HepG2 (cell line): Measurements from ENCODE around the gene RCC1. TPM values are rescaled to one million over a fixed set of nuclear protein-coding genes. Genes with fewer than 3 reads are reported as not detected.

Experiments used
- CREB1 ChIP-seq, 2 experiments: fragments of 450-650 bp in 1 of 2; IDR thresholded peaks; 2 replicates each; pipeline ENCODE4 v1.6.1; 2016 to 2017; ENCODE audit warnings: control low read depth in 1 of 2, mild to moderate bottlenecking in 1 of 2, missing compliant biosample characterization in 1 of 2, missing genetic modification characterization in 1 of 2
- EHMT2 ChIP-seq: fragments of 200-600 bp; sonication (generic); IDR thresholded peaks from 2 replicates; pipeline ENCODE4 v1.7.0; 2017; ENCODE audit warnings: antibody characterized with exemption, low read depth, low read length, borderline replicate concordance
- ERF ChIP-seq: IDR thresholded peaks from 2 replicates; pipeline ENCODE4 v1.6.1; 2018; ENCODE audit warnings: missing biosample characterization, missing genetic modification reagents
- FOXA1 ChIP-seq, 2 experiments: fragments of 450-650 bp in 1 of 2; sonication (generic) in 1 of 2; formaldehyde crosslinking in 1 of 2; IDR thresholded peaks; 2 replicates each; pipeline versions ENCODE4 v1.4.0 to v1.6.1; 2016 to 2020; ENCODE audit warnings: missing genetic modification reagents in 1 of 2
- GABPB1 ChIP-seq: IDR thresholded peaks from 2 replicates; pipeline ENCODE4 v1.6.1; 2016; ENCODE audit warnings: mild to moderate bottlenecking, missing genetic modification reagents, moderate library complexity, missing compliant biosample characterization
- REL ChIP-seq: sonication (generic); formaldehyde crosslinking; conservative IDR thresholded peaks from 2 replicates; pipeline ENCODE4 v1.8.0; 2022; ENCODE audit warnings: mild to moderate bottlenecking, missing genetic modification reagents, moderate library complexity
- RELA ChIP-seq: sonication (generic); formaldehyde crosslinking; IDR thresholded peaks from 2 replicates; pipeline ENCODE4 v1.4.0; 2020; ENCODE audit warnings: missing genetic modification reagents
- SYNCRIP ChIP-seq: fragments of 200-400 bp; formaldehyde crosslinking; IDR thresholded peaks from 2 replicates; pipeline ENCODE4 v1.6.1; 2018; ENCODE audit warnings: mild to moderate bottlenecking, low read depth, low read length; ENCODE audit not compliant: insufficient read depth
- YEATS4 ChIP-seq: sonication (generic); formaldehyde crosslinking; IDR thresholded peaks from 2 replicates; pipeline ENCODE4 v1.4.0; 2020; ENCODE audit warnings: missing genetic modification reagents, borderline replicate concordance
- ZBTB42 ChIP-seq: sonication (generic); formaldehyde crosslinking; IDR thresholded peaks from 2 replicates; pipeline ENCODE4 v1.5.0; 2020; ENCODE audit warnings: mild to moderate bottlenecking, missing genetic modification reagents
- ZNF781 ChIP-seq: sonication (generic); formaldehyde crosslinking; IDR thresholded peaks from 2 replicates; pipeline ENCODE4 v1.5.1; 2020; ENCODE audit warnings: borderline replicate concordance, mild to moderate bottlenecking, missing genetic modification reagents; ENCODE audit errors: not compliant biosample characterization
- polyA plus RNA-seq, 8 experiments: library from polyadenylated mRNA; depleted of rRNA in 3 of 8; stranded (reverse) in 7 of 8; unstranded in 1 of 8; fragments of >200 nt; fragmentation: Illumina TruSeq in 4 of 8; extraction: Trizol in 4 of 8; gene quantifications; 2 replicates each; pipeline versions ENCODE4 v1.2.1 to v1.2.3, GENCODE V29; 2011 to 2016; ENCODE audit warnings: low read depth in 4 of 8, missing spikeins in 1 of 8, mixed read lengths in 1 of 8; ENCODE audit not compliant: insufficient read depth in 1 of 8
- total RNA-seq, 5 experiments: library from RNA; depleted of rRNA; stranded (reverse); fragments of >200 nt; fragmentation: Illumina TruSeq; extraction: Trizol; gene quantifications; 2 replicates each; pipeline ENCODE4 v1.2.3, GENCODE V29; 2016; ENCODE audit warnings: low read depth in 1 of 5
- TF ChIP-seq, protein P1 (sequence below): sonication (generic); formaldehyde crosslinking; IDR thresholded peaks from 2 replicates; pipeline ENCODE4 v1.4.0; 2020; ENCODE audit warnings: missing genetic modification reagents, borderline replicate concordance
- TF ChIP-seq, protein P2 (sequence below): sonication (generic); formaldehyde crosslinking; IDR thresholded peaks from 2 replicates; pipeline ENCODE4 v1.4.0; 2020; ENCODE audit warnings: missing genetic modification reagents, borderline replicate concordance
- TF ChIP-seq, protein P3 (sequence below): sonication (generic); formaldehyde crosslinking; IDR thresholded peaks from 2 replicates; pipeline ENCODE4 v1.5.0; 2020; ENCODE audit warnings: missing genetic modification reagents, mild to moderate bottlenecking, borderline replicate concordance
- TF ChIP-seq, protein P4 (sequence below): sonication (generic); formaldehyde crosslinking; IDR thresholded peaks from 2 replicates; pipeline ENCODE4 v1.8.0; 2022; ENCODE audit warnings: missing genetic modification reagents, mild to moderate bottlenecking, moderate library complexity, borderline replicate concordance

RCC1 gene
- total and polyA plus RNA-seq, 2 of the 13 experiments (the other 11 are each of a cell fraction or from before 2014, with no cell fraction given): 47.2 to 80.8 TPM

DNA sequence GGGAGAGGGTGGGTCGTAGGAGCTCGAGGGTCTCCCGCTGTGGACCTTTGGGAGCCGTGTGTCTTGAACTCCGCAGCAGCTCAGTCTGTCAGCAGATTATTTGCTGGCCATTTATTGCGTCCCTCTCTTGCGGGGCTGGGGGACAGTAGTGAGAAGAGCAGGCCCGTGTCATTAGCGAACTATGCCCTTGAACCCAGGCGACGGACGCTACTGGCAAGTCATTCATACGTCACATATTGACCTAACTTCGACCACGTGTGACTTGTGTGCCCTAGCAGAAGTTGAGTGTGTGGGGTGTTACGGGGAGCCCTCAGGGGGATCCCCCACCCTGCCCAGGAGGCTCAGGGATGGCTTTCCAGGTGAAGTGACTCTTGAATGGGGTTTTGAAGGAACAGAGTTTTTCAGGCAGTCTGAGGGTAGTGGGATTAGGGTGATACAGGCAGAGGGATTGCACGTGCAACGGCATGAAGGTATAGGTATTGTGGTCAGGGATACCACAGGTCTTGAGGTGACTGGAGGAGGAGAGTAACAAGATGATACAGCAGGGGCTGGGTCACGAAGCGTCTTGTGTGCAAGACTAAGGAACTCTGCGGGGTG lies 13.0 kb downstream of the RCC1 start (continued):
- TF ChIP-seq, protein P1, sequence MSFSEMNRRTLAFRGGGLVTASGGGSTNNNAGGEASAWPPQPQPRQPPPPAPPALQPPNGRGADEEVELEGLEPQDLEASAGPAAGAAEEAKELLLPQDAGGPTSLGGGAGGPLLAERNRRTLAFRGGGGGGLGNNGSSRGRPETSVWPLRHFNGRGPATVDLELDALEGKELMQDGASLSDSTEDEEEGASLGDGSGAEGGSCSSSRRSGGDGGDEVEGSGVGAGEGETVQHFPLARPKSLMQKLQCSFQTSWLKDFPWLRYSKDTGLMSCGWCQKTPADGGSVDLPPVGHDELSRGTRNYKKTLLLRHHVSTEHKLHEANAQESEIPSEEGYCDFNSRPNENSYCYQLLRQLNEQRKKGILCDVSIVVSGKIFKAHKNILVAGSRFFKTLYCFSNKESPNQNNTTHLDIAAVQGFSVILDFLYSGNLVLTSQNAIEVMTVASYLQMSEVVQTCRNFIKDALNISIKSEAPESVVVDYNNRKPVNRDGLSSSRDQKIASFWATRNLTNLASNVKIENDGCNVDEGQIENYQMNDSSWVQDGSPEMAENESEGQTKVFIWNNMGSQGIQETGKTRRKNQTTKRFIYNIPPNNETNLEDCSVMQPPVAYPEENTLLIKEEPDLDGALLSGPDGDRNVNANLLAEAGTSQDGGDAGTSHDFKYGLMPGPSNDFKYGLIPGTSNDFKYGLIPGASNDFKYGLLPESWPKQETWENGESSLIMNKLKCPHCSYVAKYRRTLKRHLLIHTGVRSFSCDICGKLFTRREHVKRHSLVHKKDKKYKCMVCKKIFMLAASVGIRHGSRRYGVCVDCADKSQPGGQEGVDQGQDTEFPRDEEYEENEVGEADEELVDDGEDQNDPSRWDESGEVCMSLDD (CRISPR knock-in tag): peak; percentile 59; the same call in 1 of the 2 replicates
- TF ChIP-seq ERF (CRISPR knock-in tag) (peak; percentile 60), CREB1 (IDR thresholded peaks at IDR 0.05) (peak; percentile 94), CREB1 (CRISPR knock-in tag; IDR thresholded peaks at IDR 0.05) (peak; percentile 92), FOXA1 (IDR thresholded peaks at IDR 0.05) (no peak), FOXA1 (CRISPR knock-in tag; IDR thresholded peaks at IDR 0.05) (peak; percentile 97), RELA (CRISPR knock-in tag) (no peak), EHMT2 (no peak), ZBTB42 (CRISPR knock-in tag) (0 out of 2 replicates have a peak, but pooled peaks have one; percentile 13), YEATS4 (CRISPR knock-in tag) (no peak), ZNF781 (no peak), GABPB1 (CRISPR knock-in tag) (no peak; the same call in 1 of the 2 replicates), SYNCRIP (no peak), REL (peak; percentile 63; the same call in 1 of the 2 replicates)
- TF ChIP-seq, protein P2, sequence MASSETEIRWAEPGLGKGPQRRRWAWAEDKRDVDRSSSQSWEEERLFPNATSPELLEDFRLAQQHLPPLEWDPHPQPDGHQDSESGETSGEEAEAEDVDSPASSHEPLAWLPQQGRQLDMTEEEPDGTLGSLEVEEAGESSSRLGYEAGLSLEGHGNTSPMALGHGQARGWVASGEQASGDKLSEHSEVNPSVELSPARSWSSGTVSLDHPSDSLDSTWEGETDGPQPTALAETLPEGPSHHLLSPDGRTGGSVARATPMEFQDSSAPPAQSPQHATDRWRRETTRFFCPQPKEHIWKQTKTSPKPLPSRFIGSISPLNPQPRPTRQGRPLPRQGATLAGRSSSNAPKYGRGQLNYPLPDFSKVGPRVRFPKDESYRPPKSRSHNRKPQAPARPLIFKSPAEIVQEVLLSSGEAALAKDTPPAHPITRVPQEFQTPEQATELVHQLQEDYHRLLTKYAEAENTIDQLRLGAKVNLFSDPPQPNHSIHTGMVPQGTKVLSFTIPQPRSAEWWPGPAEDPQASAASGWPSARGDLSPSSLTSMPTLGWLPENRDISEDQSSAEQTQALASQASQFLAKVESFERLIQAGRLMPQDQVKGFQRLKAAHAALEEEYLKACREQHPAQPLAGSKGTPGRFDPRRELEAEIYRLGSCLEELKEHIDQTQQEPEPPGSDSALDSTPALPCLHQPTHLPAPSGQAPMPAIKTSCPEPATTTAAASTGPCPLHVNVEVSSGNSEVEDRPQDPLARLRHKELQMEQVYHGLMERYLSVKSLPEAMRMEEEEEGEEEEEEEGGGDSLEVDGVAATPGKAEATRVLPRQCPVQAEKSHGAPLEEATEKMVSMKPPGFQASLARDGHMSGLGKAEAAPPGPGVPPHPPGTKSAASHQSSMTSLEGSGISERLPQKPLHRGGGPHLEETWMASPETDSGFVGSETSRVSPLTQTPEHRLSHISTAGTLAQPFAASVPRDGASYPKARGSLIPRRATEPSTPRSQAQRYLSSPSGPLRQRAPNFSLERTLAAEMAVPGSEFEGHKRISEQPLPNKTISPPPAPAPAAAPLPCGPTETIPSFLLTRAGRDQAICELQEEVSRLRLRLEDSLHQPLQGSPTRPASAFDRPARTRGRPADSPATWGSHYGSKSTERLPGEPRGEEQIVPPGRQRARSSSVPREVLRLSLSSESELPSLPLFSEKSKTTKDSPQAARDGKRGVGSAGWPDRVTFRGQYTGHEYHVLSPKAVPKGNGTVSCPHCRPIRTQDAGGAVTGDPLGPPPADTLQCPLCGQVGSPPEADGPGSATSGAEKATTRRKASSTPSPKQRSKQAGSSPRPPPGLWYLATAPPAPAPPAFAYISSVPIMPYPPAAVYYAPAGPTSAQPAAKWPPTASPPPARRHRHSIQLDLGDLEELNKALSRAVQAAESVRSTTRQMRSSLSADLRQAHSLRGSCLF (CRISPR knock-in tag): no peak
- TF ChIP-seq, protein P3, sequence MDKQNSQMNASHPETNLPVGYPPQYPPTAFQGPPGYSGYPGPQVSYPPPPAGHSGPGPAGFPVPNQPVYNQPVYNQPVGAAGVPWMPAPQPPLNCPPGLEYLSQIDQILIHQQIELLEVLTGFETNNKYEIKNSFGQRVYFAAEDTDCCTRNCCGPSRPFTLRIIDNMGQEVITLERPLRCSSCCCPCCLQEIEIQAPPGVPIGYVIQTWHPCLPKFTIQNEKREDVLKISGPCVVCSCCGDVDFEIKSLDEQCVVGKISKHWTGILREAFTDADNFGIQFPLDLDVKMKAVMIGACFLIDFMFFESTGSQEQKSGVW: no peak
- TF ChIP-seq, protein P4, sequence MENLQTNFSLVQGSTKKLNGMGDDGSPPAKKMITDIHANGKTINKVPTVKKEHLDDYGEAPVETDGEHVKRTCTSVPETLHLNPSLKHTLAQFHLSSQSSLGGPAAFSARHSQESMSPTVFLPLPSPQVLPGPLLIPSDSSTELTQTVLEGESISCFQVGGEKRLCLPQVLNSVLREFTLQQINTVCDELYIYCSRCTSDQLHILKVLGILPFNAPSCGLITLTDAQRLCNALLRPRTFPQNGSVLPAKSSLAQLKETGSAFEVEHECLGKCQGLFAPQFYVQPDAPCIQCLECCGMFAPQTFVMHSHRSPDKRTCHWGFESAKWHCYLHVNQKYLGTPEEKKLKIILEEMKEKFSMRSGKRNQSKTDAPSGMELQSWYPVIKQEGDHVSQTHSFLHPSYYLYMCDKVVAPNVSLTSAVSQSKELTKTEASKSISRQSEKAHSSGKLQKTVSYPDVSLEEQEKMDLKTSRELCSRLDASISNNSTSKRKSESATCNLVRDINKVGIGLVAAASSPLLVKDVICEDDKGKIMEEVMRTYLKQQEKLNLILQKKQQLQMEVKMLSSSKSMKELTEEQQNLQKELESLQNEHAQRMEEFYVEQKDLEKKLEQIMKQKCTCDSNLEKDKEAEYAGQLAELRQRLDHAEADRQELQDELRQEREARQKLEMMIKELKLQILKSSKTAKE (CRISPR knock-in tag): peak; percentile 35; the same call in 1 of the 2 replicates
